Transverse colon (tissue), 4 donors: ENCODE results near the gene STX8.

Source experiments
- CTCF ChIP-seq, 5 experiments: fragments of 200-600 bp in 3 of 5; fragments of 450-650 bp in 2 of 5; sonication (generic) in 3 of 5; IDR thresholded peaks; 1 replicate in 2 of 5; 2 replicates in 3 of 5; pipeline ENCODE4 v1.5.1; 2016 to 2017; ENCODE audit warnings: antibody characterized with exemption in 5 of 5, inconsistent platforms in 3 of 5, mild to moderate bottlenecking in 2 of 5, moderate library complexity in 1 of 5
- EP300 ChIP-seq: sonication (generic); formaldehyde crosslinking; IDR thresholded peaks from one replicate; pipeline ENCODE4 v1.6.1; 2017; ENCODE audit warnings: antibody characterized with exemption, low read depth
- POLR2A ChIP-seq: fragments of 450-650 bp; IDR thresholded peaks from one replicate; pipeline ENCODE4 v1.6.1; 2016; ENCODE audit warnings: antibody characterized with exemption, mild to moderate bottlenecking, moderate library complexity
- POLR2AphosphoS5 ChIP-seq, 3 donors: sonication (generic); formaldehyde crosslinking; IDR thresholded peaks; one replicate each; pipeline ENCODE4 v1.6.1; 2016; ENCODE audit warnings: antibody characterized with exemption in 3 of 3

GRCh38 chr17:9568004-9568403, 7.6 kb downstream of the STX8 start:
- TF ChIP-seq CTCF (IDR thresholded peaks at IDR 0.05) (no peak), POLR2AphosphoS5 (IDR thresholded peaks at IDR 0.05) (no peak), POLR2A (no peak), EP300 (no peak)
